Neural progenitor cell (in vitro differentiated cells): ENCODE measurements around the gene NPW. TPM values are rescaled to one million over a fixed set of nuclear protein-coding genes. Genes with fewer than 3 reads are reported as not detected.

Source experiments
- DNase-seq: peaks from one replicate; pipeline ENCODE4 v3.0.0-alpha.2; 2016; ENCODE audit warnings: low spot score
- H2AFZ ChIP-seq: fragments of 200-600 bp; sonication (generic); replicated peaks from 2 replicates; pipeline ENCODE4 v1.6.1; 2016; ENCODE audit warnings: antibody characterized with exemption
- H3F3A ChIP-seq: fragments of 200-600 bp; sonication (generic); 2 replicates; pipeline ENCODE4 v1.6.1; 2016; ENCODE audit warnings: antibody characterized with exemption, low read depth
- H3K27ac ChIP-seq: fragments of 200-600 bp; sonication (generic); 2 replicates; pipeline ENCODE4 v1.5.1; 2016; ENCODE audit warnings: mild to moderate bottlenecking
- H3K27me3 ChIP-seq: fragments of 200-600 bp; sonication (generic); 2 replicates; pipeline ENCODE4 v1.6.1; 2016; ENCODE audit warnings: mild to moderate bottlenecking, moderate library complexity
- H3K36me3 ChIP-seq: fragments of 200-600 bp; sonication (generic); 2 replicates; pipeline ENCODE4 v1.5.1; 2016
- H3K4me1 ChIP-seq: fragments of 200-600 bp; sonication (generic); 2 replicates; pipeline ENCODE4 v1.6.1; 2016; ENCODE audit warnings: mixed run types
- H3K4me2 ChIP-seq: fragments of 200-600 bp; sonication (generic); 2 replicates; pipeline ENCODE4 v1.6.1; 2016
- H3K4me3 ChIP-seq: fragments of 200-600 bp; sonication (generic); 2 replicates; pipeline ENCODE4 v1.5.1; 2016
- H3K79me2 ChIP-seq: fragments of 200-600 bp; sonication (generic); 2 replicates; pipeline ENCODE4 v1.6.1; 2016; ENCODE audit warnings: low read depth
- H3K9ac ChIP-seq: fragments of 200-600 bp; sonication (generic); 2 replicates; pipeline ENCODE4 v1.6.1; 2016
- H3K9me3 ChIP-seq: fragments of 200-600 bp; sonication (generic); 2 replicates; pipeline ENCODE4 v1.5.1; 2016; ENCODE audit warnings: low read depth
- H4K20me1 ChIP-seq: fragments of 200-600 bp; sonication (generic); 2 replicates; pipeline ENCODE4 v1.6.1; 2016; ENCODE audit warnings: low read depth
- H3K27ac Mint-ChIP-seq: 3 replicates; pipeline ENCODE4 v1.8.0; 2021; ENCODE audit warnings: mixed read lengths
- H3K27me3 Mint-ChIP-seq: 2 replicates; pipeline ENCODE4 v1.8.0; 2022; ENCODE audit warnings: low read depth, mild to moderate bottlenecking, inconsistent platforms, moderate library complexity, mixed read lengths; ENCODE audit not compliant: insufficient read depth
- H3K36me3 Mint-ChIP-seq: 3 replicates; pipeline ENCODE4 v1.8.0; 2021; ENCODE audit warnings: mixed read lengths
- H3K4me1 Mint-ChIP-seq: 3 replicates; pipeline ENCODE4 v1.8.0; 2021; ENCODE audit warnings: mixed read lengths
- H3K4me3 Mint-ChIP-seq: 3 replicates; pipeline ENCODE4 v1.8.0; 2021; ENCODE audit warnings: mild to moderate bottlenecking, moderate library complexity, mixed read lengths
- H3K9me3 Mint-ChIP-seq: 3 replicates; pipeline ENCODE4 v1.8.0; 2020; ENCODE audit warnings: mixed read lengths
- CTCF ChIP-seq: fragments of 200-600 bp; sonication (generic); IDR thresholded peaks from 2 replicates; pipeline ENCODE4 v1.5.1; 2017; ENCODE audit warnings: antibody characterized with exemption, mild to moderate bottlenecking
- EZH2 ChIP-seq: fragments of 200-600 bp; sonication (generic); IDR thresholded peaks from 2 replicates; pipeline ENCODE4 v1.6.1; 2017; ENCODE audit warnings: antibody characterized with exemption, mild to moderate bottlenecking, moderate library complexity
- EZH2phosphoT487 ChIP-seq: fragments of 200-600 bp; sonication (generic); IDR thresholded peaks from 2 replicates; pipeline ENCODE4 v1.6.1; 2017; ENCODE audit warnings: antibody characterized with exemption
- total RNA-seq: library from RNA; depleted of rRNA; stranded (reverse); fragments of >200 nt; gene quantifications from 2 replicates; pipeline ENCODE4 v1.2.3, GENCODE V29; 2015; ENCODE audit warnings: low replicate concordance

NPW gene
- total RNA-seq, 1 donor from 2014 or later: not detected

- H3K4me3 Mint-ChIP-seq: peak overlapping the region; percentile 50
- H3K27me3 ChIP-seq: no peaks in the 10 kb centered on the region
- no peaks in the 10 kb centered on the region for H3K9me3 Mint-ChIP-seq
- H3F3A ChIP-seq: peaks cover 22% of the 10 kb centered on the region
- H3K4me1 ChIP-seq: peaks cover 14% of the 10 kb centered on the region
- H3K4me3 ChIP-seq: no peak overlapping the region
- peaks cover 52% of the 10 kb centered on the region for H3K79me2 ChIP-seq
- DNase-seq: no peak
- H3K4me1 Mint-ChIP-seq: peaks cover 28% of the 10 kb centered on the region
- no peak for TF ChIP-seq CTCF
- no peak for TF ChIP-seq EZH2phosphoT487
- TF ChIP-seq EZH2: no peak
- no peak overlapping the region for H3K27ac Mint-ChIP-seq
- H3K36me3 Mint-ChIP-seq: peaks cover 4% of the 10 kb centered on the region
- H3K36me3 ChIP-seq: no peaks in the 10 kb centered on the region
- H3K27me3 Mint-ChIP-seq: peaks cover 2% of the 10 kb centered on the region
- no peak overlapping the region for H3K4me2 ChIP-seq
- no peaks in the 10 kb centered on the region for H3K9me3 ChIP-seq
- no peak overlapping the region for H2AFZ ChIP-seq
- no peak overlapping the region for H3K9ac ChIP-seq
- no peak overlapping the region for H3K27ac ChIP-seq
- H4K20me1 ChIP-seq: peaks cover 66% of the 10 kb centered on the region
Measured at GRCh38 chr16:2004795-2005517, 14.6 kb upstream of the NPW start.

GRCh38 chr16:2005646-2006045, 13.9 kb upstream of the NPW start:
- H3K4me1 Mint-ChIP-seq: peaks cover 34% of the 10 kb centered on the region
- no peak overlapping the region for H3K4me2 ChIP-seq
- no peaks in the 10 kb centered on the region for H3K9me3 ChIP-seq
- no peak for TF ChIP-seq CTCF
- no peak for TF ChIP-seq EZH2
- peaks cover 4% of the 10 kb centered on the region for H3K36me3 Mint-ChIP-seq
- H3K9ac ChIP-seq: no peak overlapping the region
- no peaks in the 10 kb centered on the region for H3K27me3 ChIP-seq
- H3K36me3 ChIP-seq: no peaks in the 10 kb centered on the region
- no peak overlapping the region for H2AFZ ChIP-seq
- peaks cover 66% of the 10 kb centered on the region for H4K20me1 ChIP-seq
- peaks cover 28% of the 10 kb centered on the region for H3F3A ChIP-seq
- no peaks in the 10 kb centered on the region for H3K9me3 Mint-ChIP-seq
- H3K27ac Mint-ChIP-seq: no peak overlapping the region
- H3K27ac ChIP-seq: no peak overlapping the region
- H3K79me2 ChIP-seq: peaks cover 52% of the 10 kb centered on the region
- H3K4me3 ChIP-seq: no peak overlapping the region
- H3K27me3 Mint-ChIP-seq: peaks cover 2% of the 10 kb centered on the region
- DNase-seq: no peak
- peaks cover 17% of the 10 kb centered on the region for H3K4me1 ChIP-seq
- H3K4me3 Mint-ChIP-seq: no peak overlapping the region

DNA sequence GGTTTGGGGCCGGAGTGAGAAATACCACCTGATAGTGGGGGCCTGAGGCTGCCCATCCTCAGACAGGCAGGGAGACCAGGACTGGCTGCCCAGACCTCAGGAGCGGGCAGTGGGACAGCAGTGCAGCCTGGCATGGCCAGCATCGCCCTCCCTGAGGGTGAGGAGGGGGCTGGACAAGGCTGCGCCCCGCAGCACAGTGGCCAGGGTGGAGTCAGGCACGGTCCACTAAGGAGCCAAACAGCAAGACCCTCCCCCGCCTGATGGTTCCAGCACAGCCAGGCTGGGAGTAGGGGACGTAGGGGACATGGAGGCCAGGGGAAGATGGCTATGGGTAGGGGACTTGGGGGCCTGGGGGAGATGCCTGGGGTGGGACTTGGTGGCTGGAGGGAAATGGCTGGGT, 13.3 kb upstream of the NPW start:
- Histone ChIP-seq H3K27me3 (no peaks in the 10 kb centered on the region), H3F3A (peaks cover 30% of the 10 kb centered on the region), H3K79me2 (peaks cover 52% of the 10 kb centered on the region), H3K36me3 (no peaks in the 10 kb centered on the region), H3K4me2 (no peak overlapping the region), H2AFZ (no peak overlapping the region), H3K4me1 (peaks cover 17% of the 10 kb centered on the region), H4K20me1 (peaks cover 66% of the 10 kb centered on the region), H3K4me3 (no peak overlapping the region), H3K9ac (no peak overlapping the region), H3K27ac (no peak overlapping the region), H3K9me3 (no peaks in the 10 kb centered on the region)
- TF ChIP-seq CTCF (no peak), EZH2 (no peak), EZH2phosphoT487 (no peak)
- Mint-ChIP-seq H3K27ac (peak overlapping the region; percentile 57), H3K4me3 (peak overlapping the region; percentile 71), H3K27me3 (peaks cover 2% of the 10 kb centered on the region), H3K36me3 (peaks cover 4% of the 10 kb centered on the region), H3K9me3 (no peaks in the 10 kb centered on the region), H3K4me1 (peaks cover 34% of the 10 kb centered on the region)
- DNase-seq: no peak
